HG03135 (cell line): ENCODE results near the gene BRF1.

Experiments used
- ATAC-seq: cut with Tn5 transposase; IDR thresholded peaks from one replicate; pipeline ENCODE4 v1.9.1; 2021; ENCODE audit warnings: mild to moderate bottlenecking, moderate library complexity; ENCODE audit not compliant: unreplicated experiment

Gene BRF1

DNA sequence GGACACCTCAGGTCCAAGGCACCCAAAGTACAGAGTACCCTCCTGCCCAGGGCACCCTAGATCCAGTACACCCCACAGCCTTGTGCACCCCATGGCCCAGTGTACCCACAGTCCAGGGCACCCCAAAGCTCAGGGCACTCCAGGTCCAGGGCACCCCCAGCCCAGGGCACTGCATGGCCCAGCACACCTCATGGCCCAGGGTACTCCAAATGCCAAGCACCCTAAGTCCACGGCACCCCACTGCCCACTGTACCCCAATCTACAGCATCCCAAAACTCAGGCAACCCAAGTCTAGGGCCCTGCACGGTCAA lies 138.2 kb downstream of the BRF1 start:
- ATAC-seq = no peak

DNA sequence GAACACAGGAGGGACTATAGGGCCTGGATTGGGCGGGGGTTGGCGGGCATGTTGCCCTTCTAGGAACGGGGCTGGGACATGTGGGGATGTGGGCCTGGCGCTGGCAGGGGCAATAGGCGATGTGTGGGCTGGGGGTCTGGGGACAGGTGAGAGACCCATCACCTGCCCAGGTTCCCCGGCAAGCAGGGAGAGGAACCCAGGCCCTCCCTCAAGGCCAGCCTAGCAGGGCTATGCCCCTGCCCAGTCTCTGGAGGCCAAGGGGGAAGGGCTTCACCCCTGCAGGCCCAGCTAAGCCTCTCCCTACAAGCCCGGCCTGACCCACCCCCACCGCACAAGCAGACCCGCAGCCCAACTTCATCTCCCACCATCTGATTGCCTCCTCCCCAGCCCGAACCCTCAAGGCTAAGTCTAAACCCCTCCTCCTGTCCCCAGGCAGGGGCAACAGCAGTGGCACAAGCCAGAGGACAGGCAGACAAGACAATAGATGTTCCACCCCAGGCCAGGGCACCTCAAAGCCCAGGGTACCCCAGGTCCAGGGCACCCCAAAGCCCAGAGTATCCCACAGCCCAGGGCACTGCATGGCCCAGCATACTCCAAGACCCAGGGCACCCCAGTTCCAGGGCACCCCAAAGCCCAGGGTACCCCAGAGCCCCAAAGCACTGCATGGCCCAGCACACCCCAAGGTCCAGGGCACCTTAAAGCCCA lies 138.7 kb downstream of the BRF1 start:
- no peak for ATAC-seq

DNA sequence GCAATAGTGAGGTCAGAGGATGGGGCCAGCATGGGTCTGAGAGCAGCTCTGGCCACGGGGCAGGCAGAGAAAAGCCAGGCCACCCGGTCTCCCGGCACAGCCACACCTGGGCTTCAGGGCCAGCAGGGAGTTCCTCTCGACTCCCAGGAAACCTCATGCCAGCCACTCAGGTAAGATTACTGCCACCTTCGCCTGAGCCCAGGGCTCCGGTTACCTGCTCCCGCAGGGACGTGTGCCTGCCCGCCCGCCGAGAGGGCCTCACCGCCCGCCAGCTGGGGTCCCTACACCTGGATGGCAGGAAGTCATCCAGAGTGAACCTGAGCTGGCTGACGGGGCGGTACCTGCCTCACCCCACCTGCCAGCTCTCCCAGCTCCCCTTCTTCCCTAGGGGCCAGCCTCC lies 139.5 kb downstream of the BRF1 start:
- ATAC-seq = no peak

DNA sequence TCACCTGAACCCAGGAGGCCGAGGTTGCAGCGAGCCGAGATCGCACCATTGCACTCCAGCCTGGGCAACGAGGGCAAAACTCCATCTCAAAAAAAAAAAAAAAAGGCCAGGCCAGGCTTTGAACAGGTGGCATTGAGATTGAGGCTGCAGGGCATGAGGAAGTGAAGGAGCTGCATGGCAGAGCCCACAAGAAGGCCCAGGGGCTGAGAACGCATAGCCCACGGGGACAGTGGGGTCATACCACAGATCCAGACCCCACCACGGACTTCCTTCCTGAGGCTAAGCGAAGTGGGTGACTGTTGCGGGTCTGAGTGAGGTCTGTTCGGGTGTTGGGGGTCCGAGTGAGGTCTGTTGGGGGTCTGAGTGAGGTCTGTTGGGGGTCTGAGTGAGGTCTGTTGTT lies 140.0 kb downstream of the BRF1 start:
- no peak for ATAC-seq

DNA sequence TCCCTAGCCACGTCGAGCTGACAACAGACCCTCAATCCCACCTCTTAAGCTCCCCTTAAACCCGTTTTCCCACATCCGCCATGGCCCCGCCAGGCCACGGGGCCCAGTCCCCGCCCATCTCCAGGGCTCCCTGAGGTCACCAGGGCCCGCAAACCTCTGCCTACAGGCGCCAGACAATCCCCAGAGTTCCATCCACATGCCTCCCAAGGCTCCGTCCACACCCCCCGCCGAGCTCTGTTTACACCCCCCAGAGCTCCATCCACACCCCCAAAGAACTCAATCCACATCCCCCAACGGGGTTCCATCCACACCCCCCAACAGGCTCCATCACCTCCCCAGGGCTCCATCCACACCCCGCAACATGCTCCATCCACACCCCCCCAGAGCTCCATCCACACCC lies 141.5 kb downstream of the BRF1 start:
- ATAC-seq = no peak
